GM12865 (cell line): ENCODE measurements around the gene NAT8L.

ENCODE experiments used
- DNase-seq: peaks from one replicate; pipeline ENCODE4 v3.0.0; 2010; ENCODE audit warnings: low read depth
- H3K4me3 ChIP-seq: 2 replicates; pipeline ENCODE4 v1.5.1; 2011; ENCODE audit warnings: mild to moderate bottlenecking, low read depth, low read length, control low read depth
- CTCF ChIP-seq: IDR thresholded peaks from 2 replicates; pipeline ENCODE4 v1.5.1; 2011; ENCODE audit warnings: low read length, control low read depth, low read depth, inconsistent platforms; ENCODE audit not compliant: insufficient read depth; ENCODE audit errors: missing control alignments

The NAT8L gene

DNA sequence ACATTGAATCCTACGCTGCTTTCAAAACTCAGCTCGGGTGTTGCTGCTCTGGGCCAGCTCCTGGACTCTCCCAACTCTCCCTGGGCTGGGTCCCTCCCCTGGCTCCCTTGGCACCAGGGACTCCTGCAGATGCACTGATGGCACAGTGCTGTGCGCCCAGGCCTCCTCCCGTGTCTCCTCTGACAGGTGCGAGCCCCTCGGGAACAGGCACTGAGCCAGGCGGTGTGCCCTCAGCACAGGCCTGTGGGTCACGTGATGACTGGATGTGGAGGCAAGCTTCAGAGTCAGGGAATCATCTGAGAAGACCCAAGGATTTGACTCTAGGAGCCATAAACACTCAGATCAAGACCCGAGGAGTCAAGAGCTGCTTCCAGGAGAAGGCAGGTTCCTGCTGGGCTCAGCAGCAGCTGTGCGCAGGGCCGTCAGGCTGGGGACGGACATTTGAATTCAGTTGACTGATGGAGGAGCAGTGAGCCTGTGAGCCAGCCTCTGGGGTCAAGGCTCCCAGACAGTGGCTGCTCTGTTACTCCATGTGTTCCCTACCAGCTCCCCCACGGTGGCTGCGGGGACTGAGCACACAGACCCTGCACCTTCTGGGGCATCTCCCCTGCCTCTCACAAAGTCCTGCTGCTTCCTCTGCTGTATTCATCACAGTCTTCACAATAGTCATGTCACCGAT is 33.0 kb downstream of the NAT8L start:
- DNase-seq = no peak
- no peak for TF ChIP-seq CTCF

DNA sequence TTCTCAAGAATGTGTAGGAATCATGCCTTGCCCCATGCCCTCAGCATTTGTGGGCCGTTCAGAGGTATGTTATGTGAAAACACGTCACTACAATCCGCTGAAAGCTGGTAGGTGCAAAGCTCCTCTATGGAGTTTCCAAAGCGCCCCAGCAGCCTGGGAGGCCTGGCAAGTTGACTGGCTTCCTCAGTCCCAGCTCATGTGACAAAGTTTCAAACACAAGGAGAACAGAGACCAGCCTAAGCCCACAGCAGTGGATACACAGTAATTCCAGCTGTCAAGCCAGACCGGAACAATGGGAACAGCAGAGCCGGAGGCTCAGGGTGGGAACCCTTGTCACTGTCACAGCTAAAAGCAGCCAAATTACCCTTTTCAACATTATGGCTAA is 33.5 kb downstream of the NAT8L start:
- no peak for DNase-seq
- no peak overlapping the region for H3K4me3 ChIP-seq
- TF ChIP-seq CTCF = no peak

More for the DNA sequence above, 33.0 kb downstream of the NAT8L start:
- no peak overlapping the region for H3K4me3 ChIP-seq

GRCh38 chr4:2093265-2093664 is 34.1 kb downstream of the NAT8L start:
- TF ChIP-seq CTCF = no peak

DNA sequence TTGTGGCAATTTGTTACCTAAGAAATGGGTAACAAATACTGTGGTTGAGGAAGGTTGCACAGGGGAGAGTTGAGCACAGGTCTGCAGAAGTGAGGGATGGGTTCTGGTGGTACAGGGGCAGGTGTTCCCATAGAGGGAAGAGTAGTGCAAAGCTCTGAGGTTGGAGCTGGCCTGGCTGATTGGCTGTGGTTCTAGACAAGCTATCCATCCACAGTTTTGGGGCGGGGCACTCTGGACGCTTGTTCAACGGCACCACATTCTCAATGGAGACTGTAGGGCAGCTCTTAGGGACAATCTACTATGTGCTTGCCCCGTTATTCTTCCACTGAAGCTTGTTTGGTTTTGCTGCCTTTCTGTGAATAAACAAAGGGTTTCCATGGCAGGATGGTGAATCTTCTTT is 35.4 kb downstream of the NAT8L start:
- no peak overlapping the region for H3K4me3 ChIP-seq
- DNase-seq = no peak
- no peak for TF ChIP-seq CTCF

More at GRCh38 chr4:2093265-2093664, 34.1 kb downstream of the NAT8L start:
- DNase-seq = no peak
- H3K4me3 ChIP-seq = no peak overlapping the region

DNA sequence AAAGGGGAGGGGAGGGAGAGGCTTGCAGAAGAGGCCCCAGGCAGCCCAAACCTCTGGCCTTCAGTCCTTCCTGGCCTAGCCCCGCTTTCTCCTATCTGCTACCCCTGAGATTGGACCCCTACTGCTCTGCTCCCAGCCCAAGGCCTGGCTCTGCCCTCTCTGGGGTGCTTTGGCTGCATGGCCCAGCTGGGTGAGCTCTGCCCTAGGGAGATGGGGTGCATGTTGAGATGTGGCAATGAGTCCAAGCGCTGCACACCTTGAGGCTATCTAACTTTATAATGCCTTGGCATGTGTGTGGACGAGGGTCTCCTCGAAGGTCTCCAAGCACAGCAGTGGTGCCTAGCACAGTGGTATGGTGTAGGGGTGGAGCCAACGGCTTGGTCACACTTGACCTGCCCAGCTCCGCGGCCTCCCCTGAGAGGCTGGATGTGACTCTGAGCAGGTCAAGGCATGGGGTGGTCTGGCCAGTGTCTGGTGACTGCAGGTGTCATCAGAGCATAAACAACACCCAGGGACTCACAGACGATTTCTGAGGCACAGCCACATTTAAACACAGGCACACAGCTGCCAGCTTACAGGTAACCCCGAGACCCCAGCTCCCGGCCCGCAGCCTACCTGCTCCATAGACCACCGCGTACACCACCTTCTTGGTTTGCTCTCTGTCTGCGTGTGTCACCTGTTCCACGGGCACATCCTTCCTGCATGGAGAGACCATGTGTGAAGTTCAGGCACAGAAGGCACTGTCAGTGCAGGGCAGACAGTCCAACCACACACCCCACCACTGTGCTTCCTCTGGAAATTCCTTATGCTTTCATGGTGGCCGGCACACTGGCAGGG is 36.3 kb downstream of the NAT8L start:
- no peak for TF ChIP-seq CTCF
- H3K4me3 ChIP-seq = no peak overlapping the region
- DNase-seq = no peak

DNA sequence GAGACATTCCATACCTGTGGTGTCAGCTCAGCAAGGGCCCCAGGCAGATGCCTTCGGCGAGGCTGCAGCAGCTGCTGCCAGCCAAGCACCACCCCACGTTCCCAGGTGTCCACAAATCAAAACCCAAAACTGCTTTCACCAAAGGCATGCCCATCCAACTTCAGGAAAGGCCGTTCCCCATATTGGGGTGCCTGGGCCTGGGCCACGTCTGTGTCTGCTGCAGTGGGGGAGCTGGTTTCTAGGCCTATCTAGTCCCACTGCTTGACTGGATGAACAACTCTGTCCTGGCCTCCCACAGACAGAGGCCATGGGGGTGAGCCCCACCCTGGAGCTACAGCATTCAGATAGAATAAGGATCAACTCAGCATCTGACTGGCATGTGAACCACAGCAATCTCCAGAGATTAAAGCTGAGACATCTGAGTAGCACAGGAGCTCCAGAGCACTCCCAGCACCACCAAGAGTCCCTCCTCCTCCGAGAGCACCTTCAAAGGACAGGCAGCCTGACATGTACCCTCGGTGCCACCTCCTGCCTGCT is 37.0 kb downstream of the NAT8L start:
- DNase-seq = no peak
- no peak overlapping the region for H3K4me3 ChIP-seq
- TF ChIP-seq CTCF = no peak
